KOPT-K1 (cell line): ENCODE data around the gene DNM3.

Source experiments
- H3K27ac ChIP-seq: fragments of 200-600 bp; sonication (generic); 2 replicates; pipeline ENCODE4 v1.5.1; 2016; ENCODE audit warnings: antibody characterized with exemption, mild to moderate bottlenecking, low read depth, low read length; ENCODE audit not compliant: poor library complexity, severe bottlenecking
- H3K36me3 ChIP-seq: fragments of 200-600 bp; sonication (generic); 2 replicates; pipeline ENCODE4 v1.5.1; 2017; ENCODE audit warnings: antibody characterized with exemption, mild to moderate bottlenecking, low read length, moderate library complexity; ENCODE audit not compliant: insufficient read depth
- H3K9me3 ChIP-seq: fragments of 200-600 bp; sonication (generic); 2 replicates; pipeline ENCODE4 v1.5.1; 2017; ENCODE audit warnings: antibody characterized with exemption, low read length, mild to moderate bottlenecking; ENCODE audit not compliant: insufficient read depth, poor library complexity, severe bottlenecking

The DNM3 gene

GRCh38 chr1:172162236-172162635 lies 320.9 kb downstream of the DNM3 start:
- no peaks in the 10 kb centered on the region for H3K36me3 ChIP-seq
- H3K27ac ChIP-seq = no peak overlapping the region
- H3K9me3 ChIP-seq = no peaks in the 10 kb centered on the region

DNA sequence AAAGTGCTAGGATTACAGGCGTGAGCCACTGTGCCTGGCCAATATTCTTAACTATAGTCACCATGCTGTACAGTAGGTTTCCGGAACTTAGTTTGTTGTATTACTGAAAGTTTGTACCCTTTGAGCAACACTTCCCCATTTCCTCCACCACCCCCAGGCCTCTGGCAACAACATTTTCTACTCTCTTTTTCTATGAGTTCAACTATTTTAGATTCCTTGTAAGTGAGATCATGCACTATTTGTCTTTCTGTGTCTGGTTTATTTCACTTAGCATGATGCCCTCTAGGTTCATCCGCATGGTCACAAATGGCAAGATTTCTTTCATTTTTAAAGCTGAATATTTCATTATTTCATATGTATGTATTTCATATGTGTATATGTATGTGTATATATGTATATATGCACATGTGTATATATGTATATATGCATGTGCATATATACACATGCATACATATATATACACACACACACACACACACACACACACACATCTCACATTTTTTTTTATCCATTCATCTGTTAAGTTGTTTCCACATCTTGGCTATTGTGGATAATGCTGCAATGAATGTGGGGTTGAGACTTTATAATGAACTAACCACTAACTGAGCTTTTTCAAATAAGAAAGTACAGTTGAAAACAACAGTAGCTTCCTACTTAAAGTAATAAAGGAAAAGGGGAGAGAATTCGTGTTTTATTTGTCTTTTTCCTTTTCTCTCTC lies 322.4 kb downstream of the DNM3 start:
- Histone ChIP-seq H3K36me3 (no peaks in the 10 kb centered on the region), H3K27ac (no peak overlapping the region), H3K9me3 (no peaks in the 10 kb centered on the region)

DNA sequence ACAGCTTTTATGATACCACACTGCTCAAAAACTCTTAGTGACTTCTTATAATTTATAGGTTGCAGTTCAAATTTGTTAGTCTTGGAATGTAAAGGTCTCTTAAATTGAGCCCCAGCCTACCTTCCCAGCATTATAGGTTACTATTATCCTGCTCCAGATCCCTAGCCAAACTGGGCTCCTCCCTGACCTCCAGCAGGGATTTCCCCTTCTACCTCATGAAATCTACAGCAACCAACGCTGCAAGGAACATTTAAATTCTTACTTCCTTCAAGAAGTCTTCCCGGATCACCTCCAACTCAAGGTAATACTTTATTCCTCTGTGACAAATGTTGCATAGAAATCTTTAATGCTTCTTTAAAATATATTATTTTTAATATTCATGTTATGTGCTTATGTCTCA lies 324.1 kb downstream of the DNM3 start:
- Histone ChIP-seq H3K27ac (no peak overlapping the region), H3K36me3 (no peaks in the 10 kb centered on the region), H3K9me3 (no peaks in the 10 kb centered on the region)

DNA sequence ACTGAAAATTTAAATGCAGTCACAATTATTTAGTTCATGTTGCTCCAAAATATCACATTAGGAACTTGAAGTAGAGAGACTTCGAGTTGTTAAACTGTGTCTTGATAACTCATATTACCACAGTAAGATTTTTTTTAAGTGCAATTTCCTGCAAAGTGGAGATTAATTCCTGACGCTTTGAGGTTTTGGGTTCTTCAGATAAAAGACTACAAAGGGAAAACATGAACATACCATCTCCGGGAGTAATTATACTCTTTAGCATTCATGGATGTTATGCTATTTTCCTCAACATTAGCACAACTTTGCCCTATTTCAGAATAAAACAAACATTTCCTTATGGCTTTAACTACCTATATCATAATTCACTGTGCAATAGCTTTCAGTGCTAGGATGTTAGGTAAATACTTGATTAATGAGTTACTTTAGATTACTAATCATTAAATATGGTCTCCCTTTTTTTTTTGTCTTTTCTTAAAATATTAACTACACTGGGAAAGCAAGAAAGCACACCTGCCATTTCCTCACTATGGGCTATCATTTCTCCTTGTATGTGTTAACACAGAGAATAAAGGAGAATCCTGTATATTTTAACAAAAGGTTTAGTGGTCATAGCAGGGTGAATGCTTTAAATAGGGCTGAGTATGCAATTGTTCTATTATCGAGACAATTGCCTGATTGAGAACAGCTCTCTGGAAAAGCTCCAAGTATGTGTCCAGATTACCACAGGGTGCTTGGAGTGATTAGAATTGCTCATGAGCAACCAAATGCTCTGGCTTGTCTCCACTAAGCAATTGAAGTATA lies 326.7 kb downstream of the DNM3 start:
- no peaks in the 10 kb centered on the region for H3K9me3 ChIP-seq
- H3K27ac ChIP-seq = no peak overlapping the region
- H3K36me3 ChIP-seq = no peaks in the 10 kb centered on the region

GRCh38 chr1:172168597-172168872 lies 327.2 kb downstream of the DNM3 start:
- Histone ChIP-seq H3K9me3 (no peaks in the 10 kb centered on the region), H3K36me3 (no peaks in the 10 kb centered on the region), H3K27ac (no peak overlapping the region)

DNA sequence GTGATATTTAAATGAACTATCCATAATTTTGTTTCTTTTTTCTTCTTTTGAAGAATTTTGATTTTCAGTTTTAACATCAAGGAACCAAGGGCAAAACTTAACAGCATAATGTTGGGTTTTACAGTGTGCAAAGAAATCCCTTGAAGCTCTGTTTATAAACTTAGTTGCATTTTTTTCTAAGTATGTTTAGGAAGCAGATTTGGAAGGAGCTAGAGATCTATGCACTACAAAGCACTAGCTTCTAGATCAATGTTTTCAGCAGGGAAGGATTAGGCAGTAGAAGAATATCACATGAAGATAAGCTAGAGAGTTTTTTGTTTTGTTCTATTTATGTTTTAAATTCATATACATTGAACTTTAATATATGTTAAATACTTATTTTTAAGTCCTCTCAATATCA lies 328.5 kb downstream of the DNM3 start:
- Histone ChIP-seq H3K27ac (no peak overlapping the region), H3K9me3 (no peaks in the 10 kb centered on the region), H3K36me3 (no peaks in the 10 kb centered on the region)

- Histone ChIP-seq H3K27ac (no peak overlapping the region), H3K9me3 (no peaks in the 10 kb centered on the region), H3K36me3 (no peaks in the 10 kb centered on the region)
Measured at GRCh38 chr1:172172352-172172831, 331.1 kb downstream of the DNM3 start.

DNA sequence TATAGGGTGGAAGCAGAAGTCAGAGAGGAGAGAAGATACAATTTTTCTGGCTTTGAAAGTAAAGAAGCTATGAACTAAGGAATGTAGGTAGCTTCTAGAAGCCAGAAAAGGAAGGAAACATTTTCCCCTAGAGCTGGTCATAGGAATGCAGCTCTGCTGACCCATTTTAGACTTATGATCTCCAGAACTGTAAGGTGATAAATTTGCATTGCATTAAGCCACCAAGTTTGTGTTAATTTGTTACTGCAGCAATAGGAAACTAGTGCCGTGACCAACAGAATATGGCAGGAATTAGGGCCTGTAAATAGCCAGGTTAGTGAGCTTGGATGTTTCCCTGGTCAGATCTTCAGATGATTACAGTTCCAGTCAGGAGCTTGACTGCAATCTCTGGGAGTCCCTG lies 334.9 kb downstream of the DNM3 start:
- H3K36me3 ChIP-seq = no peaks in the 10 kb centered on the region
- H3K9me3 ChIP-seq = no peaks in the 10 kb centered on the region
- H3K27ac ChIP-seq = no peak overlapping the region

GRCh38 chr1:172177849-172178248 lies 336.6 kb downstream of the DNM3 start:
- H3K9me3 ChIP-seq = no peaks in the 10 kb centered on the region
- H3K27ac ChIP-seq = no peak overlapping the region
- H3K36me3 ChIP-seq = no peaks in the 10 kb centered on the region

DNA sequence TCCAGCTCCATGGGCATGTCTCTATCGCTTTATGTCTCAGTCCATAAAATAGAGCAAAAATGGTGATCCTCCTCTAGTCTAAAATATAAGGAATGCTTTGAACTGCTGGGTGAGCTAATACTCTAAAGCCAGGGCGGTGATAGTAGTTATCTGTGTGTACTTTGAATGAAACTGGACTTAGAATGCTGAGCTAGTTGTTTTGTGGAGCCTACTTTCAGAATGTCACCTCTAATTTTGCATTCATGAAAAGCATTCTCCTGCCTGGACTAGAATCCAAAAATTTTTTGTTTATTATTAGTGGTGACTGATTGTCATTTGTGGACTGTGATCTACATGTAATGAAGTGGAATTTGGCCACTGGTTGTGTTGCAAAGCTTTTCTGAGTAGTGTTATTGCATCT lies 337.6 kb downstream of the DNM3 start:
- no peak overlapping the region for H3K27ac ChIP-seq
- no peaks in the 10 kb centered on the region for H3K9me3 ChIP-seq
- no peaks in the 10 kb centered on the region for H3K36me3 ChIP-seq

DNA sequence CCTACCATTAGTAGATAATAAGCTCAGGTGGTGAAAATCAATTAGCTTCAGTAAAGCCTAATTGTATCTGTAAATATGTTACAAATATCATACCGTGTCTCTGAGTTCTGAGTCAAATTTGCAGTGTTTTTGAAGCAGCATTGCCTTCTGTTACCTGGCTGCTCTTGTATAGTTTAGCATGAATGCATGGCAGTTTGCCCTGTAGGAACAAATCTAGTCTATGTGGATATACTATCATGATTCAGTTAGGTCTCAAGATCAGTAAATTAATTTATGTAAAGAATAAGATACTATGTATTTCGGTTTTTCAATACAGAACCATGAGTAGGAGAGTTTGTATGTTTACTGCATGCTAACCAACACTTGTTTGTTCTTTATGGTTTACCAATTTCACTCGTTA lies 338.6 kb downstream of the DNM3 start:
- no peak overlapping the region for H3K27ac ChIP-seq
- H3K9me3 ChIP-seq = no peaks in the 10 kb centered on the region
- H3K36me3 ChIP-seq = no peaks in the 10 kb centered on the region

DNA sequence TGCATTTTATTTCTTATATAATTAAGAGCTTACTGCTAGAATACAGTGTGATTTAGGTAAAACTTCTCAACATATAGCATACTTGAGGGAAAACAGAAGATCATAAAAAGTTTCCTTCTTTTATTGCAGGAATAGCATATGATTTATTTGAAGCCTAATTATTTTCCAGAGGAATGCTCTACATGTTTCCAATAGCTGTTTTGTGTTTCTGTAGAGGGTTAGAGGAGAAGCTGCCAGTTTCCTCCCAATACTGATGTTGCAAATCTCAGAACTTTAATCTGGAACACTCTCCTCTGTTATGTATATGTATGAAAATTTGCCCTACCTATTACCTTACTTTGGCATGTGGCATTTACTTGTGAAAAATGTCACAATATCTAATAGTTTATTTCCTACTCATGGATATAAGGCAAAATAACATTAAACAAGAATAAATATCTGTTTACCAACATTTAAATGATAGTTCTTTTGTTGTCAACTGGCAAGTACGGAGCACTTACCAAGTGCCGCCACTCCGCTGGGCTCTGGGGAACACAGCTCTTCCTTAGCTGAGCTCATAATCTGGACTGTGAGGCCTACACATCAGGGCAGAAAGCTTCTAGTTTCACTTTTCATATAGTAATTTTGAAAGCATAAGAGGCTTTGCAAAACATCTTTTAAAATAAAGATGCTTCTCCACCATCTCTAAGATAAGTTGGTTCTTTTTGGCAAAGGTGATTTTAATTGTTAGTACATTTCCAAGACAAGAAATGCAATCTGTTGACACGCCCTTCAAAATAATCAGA lies 339.4 kb downstream of the DNM3 start:
- H3K27ac ChIP-seq = no peak overlapping the region
- no peaks in the 10 kb centered on the region for H3K36me3 ChIP-seq

DNA sequence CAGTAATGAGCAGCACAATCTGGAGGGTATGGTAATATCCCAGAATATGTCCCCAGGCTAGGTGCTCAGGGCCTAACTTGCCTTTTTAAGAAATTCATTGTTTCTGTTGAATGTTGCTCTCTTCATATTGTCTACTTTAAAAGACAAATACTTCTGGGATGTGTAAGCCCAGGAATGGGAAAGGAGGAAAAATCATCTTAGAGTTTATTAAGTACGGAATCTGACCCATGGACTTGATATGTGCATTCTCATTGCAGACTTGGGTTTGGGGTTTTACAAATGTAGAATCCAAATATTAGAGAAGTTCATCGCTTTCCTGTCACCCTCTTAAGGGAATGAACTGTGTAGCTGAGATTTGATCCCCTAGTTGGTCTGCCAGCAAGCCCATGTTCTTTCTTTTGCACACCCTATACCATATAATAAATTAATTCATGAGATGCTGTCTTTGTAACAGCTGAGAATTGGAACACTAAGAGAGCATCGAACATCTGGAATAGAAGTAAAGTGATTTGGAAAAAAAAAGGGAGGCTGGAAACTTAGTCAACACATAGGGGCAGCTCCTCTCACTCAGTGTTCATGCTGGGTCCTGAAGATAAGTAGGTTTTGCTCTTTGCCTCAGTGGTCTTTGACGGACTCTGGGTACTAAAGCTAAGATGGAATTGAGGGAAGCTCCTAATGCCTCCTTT lies 343.4 kb downstream of the DNM3 start:
- Histone ChIP-seq H3K27ac (no peak overlapping the region), H3K36me3 (no peaks in the 10 kb centered on the region), H3K9me3 (no peaks in the 10 kb centered on the region)

More for the DNA sequence above, 339.4 kb downstream of the DNM3 start:
- H3K9me3 ChIP-seq = no peaks in the 10 kb centered on the region

DNA sequence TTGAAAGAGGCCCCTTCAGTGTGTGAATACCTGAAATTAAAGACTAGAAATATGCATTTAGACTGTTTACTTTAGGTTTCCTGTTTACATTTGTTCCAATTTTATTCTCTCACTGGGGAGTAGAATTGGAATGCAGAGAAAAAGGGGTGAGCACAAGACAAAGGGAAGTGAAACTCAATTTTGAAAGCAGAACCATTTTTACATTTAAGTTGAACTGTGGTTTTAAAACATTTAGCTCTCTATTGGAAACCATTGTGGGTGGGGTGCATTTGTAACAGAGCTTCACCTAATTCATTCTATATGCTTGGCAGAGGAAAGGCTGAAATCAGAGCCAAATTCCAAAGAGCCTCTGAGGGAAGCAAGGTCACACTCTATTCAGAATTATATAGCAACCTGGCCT lies 343.9 kb downstream of the DNM3 start:
- no peaks in the 10 kb centered on the region for H3K36me3 ChIP-seq
- no peaks in the 10 kb centered on the region for H3K9me3 ChIP-seq
- H3K27ac ChIP-seq = no peak overlapping the region

GRCh38 chr1:172185996-172186395 lies 344.7 kb downstream of the DNM3 start:
- H3K36me3 ChIP-seq = no peaks in the 10 kb centered on the region
- no peaks in the 10 kb centered on the region for H3K9me3 ChIP-seq

More at GRCh38 chr1:172185996-172186395, 344.7 kb downstream of the DNM3 start:
- H3K27ac ChIP-seq = no peak overlapping the region
